HCT116 (cell line): ENCODE measurements around the gene CYB5A. TPM values are rescaled to one million over a fixed set of nuclear protein-coding genes. Genes with fewer than 3 reads are reported as not detected.

ENCODE experiments used
- ATAC-seq: fragments of 200-7000 bp; cut with Tn5 transposase; 2 replicates; pipeline ENCODE4 v1.9.1; 2020; ENCODE audit warnings: mild to moderate bottlenecking, moderate library complexity
- BruUV-seq: library from RNA; stranded (reverse); fragments of 400-500 nt; replicated peaks from 2 replicates; lab custom pipeline; 2021; lab: Mats Ljungman, UMichigan
- CTCF ChIA-PET: fragments of 300-600 bp; sonication (Branson Sonifier 250); formaldehyde crosslinking; loops from one replicate; lab custom pipeline; 2021; ENCODE audit warnings: antibody characterized with exemption; lab: Charles Lee
- POLR2A ChIA-PET: fragments of 300-600, 350-600 bp; sonication (Branson Sonifier 250); formaldehyde crosslinking; loops from one replicate; lab custom pipeline; 2021; ENCODE audit warnings: antibody characterized with exemption; lab: Charles Lee
- RAD21 ChIA-PET, 2 experiments: fragments of 300-600 bp; sonication (Branson Sonifier 250); formaldehyde crosslinking; loops; one replicate each; lab custom pipeline; 2023; ENCODE audit warnings: low total read pairs in 2 of 2; ENCODE audit not compliant: uncharacterized antibody in 2 of 2, unreplicated experiment in 2 of 2, low non-redundant PET in 1 of 2; lab: Charles Lee
- DNase-seq: peaks from one replicate; pipeline ENCODE4 v3.0.0-alpha.2; 2010; ENCODE audit warnings: low read depth, low spot score
- H2AFZ ChIP-seq: fragments of 200-600 bp; shearing (Covaris generic), sonication (generic); 2 replicates; pipeline ENCODE4 v1.6.1; 2017; ENCODE audit warnings: low read depth, mixed run types, mixed read lengths, antibody characterized with exemption, low read length; ENCODE audit not compliant: poor library complexity, severe bottlenecking
- H3K27ac ChIP-seq: 2 replicates; pipeline ENCODE4 v1.5.1; 2012; ENCODE audit warnings: low read depth, low read length
- H3K27me3 ChIP-seq: fragments of 200-600 bp; sonication (generic); 2 replicates; pipeline ENCODE4 v1.6.1; 2016; ENCODE audit warnings: mixed run types, low read length, mixed read lengths; ENCODE audit not compliant: insufficient read depth
- H3K36me3 ChIP-seq, 2 experiments: fragments of 200-500 bp in 1 of 2; fragments of 200-600 bp in 1 of 2; sonication (Bioruptor generic) in 1 of 2; sonication (generic) in 1 of 2; 2 replicates each; pipeline versions ENCODE4 v1.5.1 to v1.6.1; 2014 to 2016; ENCODE audit warnings: low read length in 2 of 2, inconsistent platforms in 1 of 2, mixed read lengths in 1 of 2, mixed run types in 1 of 2; ENCODE audit not compliant: insufficient read depth in 2 of 2, control insufficient read depth in 1 of 2
- H3K4me1 ChIP-seq, 2 experiments: fragments of 200-600 bp in 1 of 2; sonication (generic) in 1 of 2; 2 replicates each; pipeline versions ENCODE4 v1.5.1 to v1.6.1; 2012 to 2017; ENCODE audit warnings: low read length in 2 of 2, inconsistent platforms in 1 of 2, mild to moderate bottlenecking in 1 of 2, mixed read lengths in 1 of 2, mixed run types in 1 of 2, moderate library complexity in 1 of 2; ENCODE audit not compliant: insufficient read depth in 2 of 2, control insufficient read depth in 1 of 2
- H3K4me2 ChIP-seq: fragments of 200-600 bp; sonication (generic); 2 replicates; pipeline ENCODE4 v1.6.1; 2017; ENCODE audit warnings: mixed run types, low read length, mixed read lengths
- H3K4me3 ChIP-seq, 2 experiments: fragments of 200-600 bp in 1 of 2; sonication (generic) in 1 of 2; replicated peaks in 1 of 2; 2 replicates each; pipeline ENCODE4 v1.5.1; 2011 to 2016; ENCODE audit warnings: low read length in 2 of 2, control low read depth in 1 of 2, low read depth in 1 of 2, mild to moderate bottlenecking in 1 of 2, mixed read lengths in 1 of 2, mixed run types in 1 of 2
- H3K79me2 ChIP-seq: fragments of 200-600 bp; sonication (generic); 2 replicates; pipeline ENCODE4 v1.6.1; 2017; ENCODE audit warnings: mild to moderate bottlenecking, mixed run types, low read length, moderate library complexity, mixed read lengths; ENCODE audit not compliant: insufficient read depth
- H3K9ac ChIP-seq: fragments of 200-600 bp; sonication (generic); 2 replicates; pipeline ENCODE4 v1.6.1; 2016; ENCODE audit warnings: low read length, mixed read lengths
- H3K9me2 ChIP-seq: fragments of 200-600 bp; sonication (generic), shearing (Covaris generic); 2 replicates; pipeline ENCODE4 v1.6.1; 2017; ENCODE audit warnings: mixed run types, mild to moderate bottlenecking, moderate library complexity; ENCODE audit not compliant: insufficient read depth
- H3K9me3 ChIP-seq, 2 experiments: fragments of 200-500 bp in 1 of 2; fragments of 200-600 bp in 1 of 2; sonication (Bioruptor generic) in 1 of 2; sonication (generic) in 1 of 2; 2 replicates each; pipeline ENCODE4 v1.6.1; 2014 to 2017; ENCODE audit warnings: low read length in 2 of 2, mixed read lengths in 2 of 2, inconsistent platforms in 1 of 2, low read depth in 1 of 2, mild to moderate bottlenecking in 1 of 2, mixed run types in 1 of 2, moderate library complexity in 1 of 2; ENCODE audit not compliant: control insufficient read depth in 1 of 2, insufficient read depth in 1 of 2
- H4K20me1 ChIP-seq: fragments of 200-600 bp; sonication (generic), shearing (Covaris generic); 2 replicates; pipeline ENCODE4 v1.6.1; 2017; ENCODE audit warnings: mixed run types, mild to moderate bottlenecking, moderate library complexity; ENCODE audit not compliant: insufficient read depth
- ATF3 ChIP-seq: IDR thresholded peaks from 2 replicates; pipeline ENCODE4 v1.6.1; 2012
- CBX3 ChIP-seq: IDR thresholded peaks from 2 replicates; pipeline ENCODE4 v1.6.1; 2012; ENCODE audit warnings: low read depth
- EZH2phosphoT487 ChIP-seq: fragments of 200-600 bp; IDR thresholded peaks from 2 replicates; pipeline ENCODE4 v1.6.1; 2018; ENCODE audit warnings: antibody characterized with exemption, borderline replicate concordance
- FOSL1 ChIP-seq: IDR thresholded peaks from 2 replicates; pipeline ENCODE4 v1.6.1; 2012; ENCODE audit warnings: low read depth
- POLR2A ChIP-seq: IDR thresholded peaks from 2 replicates; pipeline ENCODE4 v1.7.0; 2011; ENCODE audit warnings: borderline replicate concordance; ENCODE audit not compliant: insufficient read depth, insufficient read length; ENCODE audit errors: extremely low read depth
- POLR2AphosphoS5 ChIP-seq: IDR thresholded peaks from 2 replicates; pipeline ENCODE4 v1.6.1; 2011; ENCODE audit warnings: mild to moderate bottlenecking, low read depth, low read length, moderate library complexity
- RAD21 ChIP-seq: IDR thresholded peaks from 2 replicates; pipeline ENCODE4 v1.6.1; 2012; ENCODE audit warnings: low read depth, mild to moderate bottlenecking
- REST ChIP-seq: IDR thresholded peaks from 2 replicates; pipeline ENCODE4 v1.6.1; 2012; ENCODE audit warnings: low read depth
- SIN3A ChIP-seq: IDR thresholded peaks from 2 replicates; pipeline ENCODE4 v1.6.1; 2012; ENCODE audit warnings: low read depth
- SP1 ChIP-seq: IDR thresholded peaks from 2 replicates; pipeline ENCODE4 v1.6.1; 2012; ENCODE audit warnings: low read depth
- SRF ChIP-seq: IDR thresholded peaks from 2 replicates; pipeline ENCODE4 v1.6.1; 2012; ENCODE audit warnings: low read depth
- TCF7L2 ChIP-seq: IDR thresholded peaks from 2 replicates; pipeline ENCODE4 v1.7.0; 2011; ENCODE audit warnings: borderline replicate concordance, inconsistent platforms; ENCODE audit not compliant: insufficient read depth, insufficient read length; ENCODE audit errors: extremely low read depth
- YY1 ChIP-seq: IDR thresholded peaks from 2 replicates; pipeline ENCODE4 v1.6.1; 2011; ENCODE audit warnings: low read length, low read depth, moderate library complexity, mild to moderate bottlenecking; ENCODE audit not compliant: insufficient replicate concordance; ENCODE audit errors: extremely low read depth
- ZFX ChIP-seq: fragments of 450-650 bp; IDR thresholded peaks from 2 replicates; pipeline ENCODE4 v1.6.1; 2017
- intact Hi-C: fragments of 100-400 bp; cut with micrococcal nuclease; formaldehyde crosslinking; loops from 2 replicates; pipeline ENCODE4 v1.10.0; 2022
- total RNA-seq: library from RNA; stranded (reverse); gene quantifications from one replicate; pipeline ENCODE4 v1.2.1, GENCODE V29; 2021; ENCODE audit not compliant: unreplicated experiment

Gene CYB5A
- total RNA-seq, 1 experiment from 2014 or later: 37.7 TPM

GRCh38 chr18:74241426-74241825, 50.3 kb downstream of the CYB5A start:
- TF ChIP-seq ATF3: no peak
- TF ChIP-seq RAD21: no peak
- no peak for TF ChIP-seq ZFX
- TF ChIP-seq POLR2A: no peak
- no peak for TF ChIP-seq POLR2AphosphoS5
- no peak for TF ChIP-seq SP1
- no peak for TF ChIP-seq SRF
- no peak for TF ChIP-seq EZH2phosphoT487
- TF ChIP-seq SIN3A: no peak
- TF ChIP-seq CBX3: no peak
- TF ChIP-seq FOSL1: no peak
- TF ChIP-seq TCF7L2: no peak
- TF ChIP-seq REST: no peak
- no peak for TF ChIP-seq YY1
- DNase-seq: no peak
- no peaks in the 10 kb centered on the region for H3K9me3 ChIP-seq
- H3K9ac ChIP-seq: no peak overlapping the region
- RAD21 ChIA-PET: no interaction called here
- H3K4me1 ChIP-seq: no peaks in the 10 kb centered on the region
- H3K79me2 ChIP-seq: no peaks in the 10 kb centered on the region
- H3K27me3 ChIP-seq: peaks cover 20% of the 10 kb centered on the region
- ATAC-seq: no peak
- H3K4me3 ChIP-seq: no peak overlapping the region
- intact Hi-C loops: no loop called here
- H3K9me2 ChIP-seq: no peaks in the 10 kb centered on the region
- BruUV-seq: no TSS peak
- H2AFZ ChIP-seq: no peak overlapping the region
- no peak overlapping the region for H3K4me2 ChIP-seq
- CTCF ChIA-PET: no interaction called here
- no peaks in the 10 kb centered on the region for H3K36me3 ChIP-seq
- no peak overlapping the region for H3K27ac ChIP-seq
- POLR2A ChIA-PET: no interaction called here
- no peaks in the 10 kb centered on the region for H4K20me1 ChIP-seq
